Transverse colon (tissue), 4 donors: ENCODE measurements around the gene OCSTAMP.

ENCODE experiments used
- EP300 ChIP-seq: sonication (generic); formaldehyde crosslinking; IDR thresholded peaks from one replicate; pipeline ENCODE4 v1.6.1; 2017; ENCODE audit warnings: antibody characterized with exemption, low read depth
- POLR2A ChIP-seq: fragments of 450-650 bp; IDR thresholded peaks from one replicate; pipeline ENCODE4 v1.6.1; 2016; ENCODE audit warnings: antibody characterized with exemption, mild to moderate bottlenecking, moderate library complexity
- POLR2AphosphoS5 ChIP-seq, 3 donors: sonication (generic); formaldehyde crosslinking; IDR thresholded peaks; one replicate each; pipeline ENCODE4 v1.6.1; 2016; ENCODE audit warnings: antibody characterized with exemption in 3 of 3
- TF ChIP-seq, protein P1 (sequence below), 5 experiments: fragments of 200-600 bp in 3 of 5; fragments of 450-650 bp in 2 of 5; sonication (generic) in 3 of 5; IDR thresholded peaks; 1 replicate in 2 of 5; 2 replicates in 3 of 5; pipeline ENCODE4 v1.5.1; 2016 to 2017; ENCODE audit warnings: antibody characterized with exemption in 5 of 5, inconsistent platforms in 3 of 5, mild to moderate bottlenecking in 2 of 5, moderate library complexity in 1 of 5

DNA sequence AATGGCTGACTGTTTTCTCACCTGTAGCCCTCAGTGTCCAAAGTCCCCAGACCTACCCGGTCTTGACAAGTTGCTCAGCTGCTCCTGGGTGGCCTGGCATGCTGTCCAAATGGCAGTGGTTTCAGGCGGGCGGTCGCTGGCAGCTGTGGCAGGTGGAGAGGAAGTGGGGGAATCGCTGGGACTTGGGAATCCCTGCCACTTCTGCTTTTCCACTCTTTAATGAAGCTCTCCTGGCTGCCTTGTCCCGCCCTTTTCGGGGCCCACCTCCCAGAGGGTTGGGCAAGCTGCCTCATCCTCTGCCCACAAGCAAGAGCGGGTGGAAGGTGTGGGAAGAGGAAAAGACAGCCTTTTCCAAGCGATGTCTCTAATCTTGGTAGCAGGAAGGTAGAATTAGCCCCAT, at the start of gene OCSTAMP:
- TF ChIP-seq, protein P1, sequence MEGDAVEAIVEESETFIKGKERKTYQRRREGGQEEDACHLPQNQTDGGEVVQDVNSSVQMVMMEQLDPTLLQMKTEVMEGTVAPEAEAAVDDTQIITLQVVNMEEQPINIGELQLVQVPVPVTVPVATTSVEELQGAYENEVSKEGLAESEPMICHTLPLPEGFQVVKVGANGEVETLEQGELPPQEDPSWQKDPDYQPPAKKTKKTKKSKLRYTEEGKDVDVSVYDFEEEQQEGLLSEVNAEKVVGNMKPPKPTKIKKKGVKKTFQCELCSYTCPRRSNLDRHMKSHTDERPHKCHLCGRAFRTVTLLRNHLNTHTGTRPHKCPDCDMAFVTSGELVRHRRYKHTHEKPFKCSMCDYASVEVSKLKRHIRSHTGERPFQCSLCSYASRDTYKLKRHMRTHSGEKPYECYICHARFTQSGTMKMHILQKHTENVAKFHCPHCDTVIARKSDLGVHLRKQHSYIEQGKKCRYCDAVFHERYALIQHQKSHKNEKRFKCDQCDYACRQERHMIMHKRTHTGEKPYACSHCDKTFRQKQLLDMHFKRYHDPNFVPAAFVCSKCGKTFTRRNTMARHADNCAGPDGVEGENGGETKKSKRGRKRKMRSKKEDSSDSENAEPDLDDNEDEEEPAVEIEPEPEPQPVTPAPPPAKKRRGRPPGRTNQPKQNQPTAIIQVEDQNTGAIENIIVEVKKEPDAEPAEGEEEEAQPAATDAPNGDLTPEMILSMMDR (IDR thresholded peaks at IDR 0.05): no peak
- TF ChIP-seq POLR2AphosphoS5 (IDR thresholded peaks at IDR 0.05) (no peak), POLR2A (no peak), EP300 (no peak)
